HEK293 (cell line): Measurements from ENCODE around the gene RPS6KA2.
"Not testable (repeated sequence)": the region's sequence is repeated elsewhere in the genome, so short reads cannot be mapped to it uniquely, and the experiment has no call there.

Source experiments
- CTCF ChIA-PET: fragments of 350-600 bp; formaldehyde crosslinking; extraction: SDS; loops from one replicate; lab custom pipeline; 2021; ENCODE audit warnings: antibody characterized with exemption; lab: Yijun Ruan, JAX
- POLR2A ChIA-PET: fragments of 300-600 bp; formaldehyde crosslinking; extraction: SDS; loops from one replicate; lab custom pipeline; 2020; ENCODE audit warnings: antibody characterized with exemption, inconsistent platforms; lab: Yijun Ruan, JAX
- H3K27ac ChIP-seq: fragments of 200-500 bp; sonication (Bioruptor generic); 2 replicates; pipeline ENCODE4 v1.5.1; 2014; ENCODE audit warnings: low read depth, low read length, control low read depth, inconsistent platforms; ENCODE audit errors: extremely low read depth
- H3K36me3 ChIP-seq, 2 experiments: fragments of 200-500 bp in 1 of 2; sonication (Bioruptor generic) in 1 of 2; 1 replicate in 1 of 2; 2 replicates in 1 of 2; pipeline ENCODE4 v1.5.1; 2014 to 2017; ENCODE audit warnings: inconsistent platforms in 2 of 2, low read length in 2 of 2; ENCODE audit not compliant: control insufficient read depth in 2 of 2, insufficient read depth in 1 of 2
- H3K4me1 ChIP-seq: fragments of 200-500 bp; sonication (Bioruptor generic); 2 replicates; pipeline ENCODE4 v1.5.1; 2014; ENCODE audit warnings: mild to moderate bottlenecking, low read length, inconsistent platforms; ENCODE audit not compliant: control insufficient read depth, insufficient read depth
- H3K4me3 ChIP-seq: 2 replicates; pipeline ENCODE4 v1.5.1; 2011; ENCODE audit warnings: low read depth, mild to moderate bottlenecking, control low read depth, low read length, moderate library complexity
- H3K9me3 ChIP-seq: fragments of 200-500 bp; sonication (Bioruptor generic); 2 replicates; pipeline ENCODE4 v1.5.1; 2014; ENCODE audit warnings: low read depth, low read length, inconsistent platforms; ENCODE audit not compliant: control insufficient read depth, insufficient read depth
- HIC1 ChIP-seq: fragments of 450-650 bp; formaldehyde crosslinking; IDR thresholded peaks from 2 replicates; pipeline ENCODE4 v1.5.1; 2016; ENCODE audit warnings: missing biosample characterization, missing genetic modification characterization
- REST ChIP-seq: fragments of 450-650 bp; formaldehyde crosslinking; IDR thresholded peaks from 2 replicates; pipeline ENCODE4 v1.5.1; 2016; ENCODE audit warnings: missing biosample characterization, missing genetic modification characterization
- TCF7L2 ChIP-seq: IDR thresholded peaks from 2 replicates; pipeline ENCODE4 v1.6.1; 2011; ENCODE audit warnings: low read depth, mild to moderate bottlenecking, inconsistent platforms, low read length, moderate library complexity, borderline replicate concordance
- ZBTB10 ChIP-seq: fragments of 450-650 bp; formaldehyde crosslinking; IDR thresholded peaks from 2 replicates; pipeline ENCODE4 v1.5.1; 2016; ENCODE audit warnings: missing biosample characterization, missing genetic modification characterization
- ZFP37 ChIP-seq: fragments of 450-650 bp; formaldehyde crosslinking; IDR thresholded peaks from 2 replicates; pipeline ENCODE4 v1.5.1; 2016; ENCODE audit warnings: missing biosample characterization, missing genetic modification characterization
- ZNF112 ChIP-seq: fragments of 450-650 bp; formaldehyde crosslinking; IDR thresholded peaks from 2 replicates; pipeline ENCODE4 v1.5.0; 2017; ENCODE audit warnings: missing biosample characterization, missing genetic modification characterization
- ZNF146 ChIP-seq: fragments of 450-650 bp; formaldehyde crosslinking; IDR thresholded peaks from 2 replicates; pipeline ENCODE4 v1.5.1; 2016; ENCODE audit warnings: missing biosample characterization, missing genetic modification characterization
- ZNF23 ChIP-seq: fragments of 450-650 bp; formaldehyde crosslinking; IDR thresholded peaks from 2 replicates; pipeline ENCODE4 v1.5.1; 2016; ENCODE audit warnings: missing biosample characterization, missing genetic modification characterization, borderline replicate concordance
- ZNF335 ChIP-seq: fragments of 450-650 bp; formaldehyde crosslinking; conservative IDR thresholded peaks from 2 replicates; pipeline ENCODE4 v1.5.1; 2016; ENCODE audit warnings: missing biosample characterization, missing genetic modification characterization
- ZNF433 ChIP-seq: fragments of 450-650 bp; formaldehyde crosslinking; IDR thresholded peaks from 2 replicates; pipeline ENCODE4 v1.5.1; 2016; ENCODE audit warnings: missing biosample characterization, missing genetic modification characterization, low read depth
- ZNF473 ChIP-seq: fragments of 450-650 bp; formaldehyde crosslinking; IDR thresholded peaks from 2 replicates; pipeline ENCODE4 v1.5.1; 2017; ENCODE audit warnings: missing biosample characterization, missing genetic modification characterization
- ZNF521 ChIP-seq: fragments of 450-650 bp; formaldehyde crosslinking; IDR thresholded peaks from 2 replicates; pipeline ENCODE4 v1.5.1; 2017; ENCODE audit warnings: missing biosample characterization, mild to moderate bottlenecking, missing genetic modification characterization
- ZNF544 ChIP-seq: fragments of 450-650 bp; formaldehyde crosslinking; IDR thresholded peaks from 2 replicates; pipeline ENCODE4 v1.5.0; 2017; ENCODE audit warnings: missing biosample characterization, missing genetic modification characterization
- ZNF558 ChIP-seq: fragments of 450-650 bp; formaldehyde crosslinking; IDR thresholded peaks from 2 replicates; pipeline ENCODE4 v1.5.1; 2016; ENCODE audit warnings: missing biosample characterization, missing genetic modification characterization
- ZNF654 ChIP-seq: fragments of 450-650 bp; formaldehyde crosslinking; IDR thresholded peaks from 2 replicates; pipeline ENCODE4 v1.5.1; 2016; ENCODE audit warnings: low read depth, missing biosample characterization, missing genetic modification characterization
- ZNF670 ChIP-seq: fragments of 450-650 bp; formaldehyde crosslinking; IDR thresholded peaks from 2 replicates; pipeline ENCODE4 v1.5.1; 2016; ENCODE audit warnings: missing biosample characterization, missing genetic modification characterization, low read depth
- ZNF776 ChIP-seq: fragments of 450-650 bp; formaldehyde crosslinking; IDR thresholded peaks from 2 replicates; pipeline ENCODE4 v1.5.0; 2017; ENCODE audit warnings: missing biosample characterization, missing genetic modification characterization, borderline replicate concordance
- ZNF777 ChIP-seq: fragments of 450-650 bp; formaldehyde crosslinking; IDR thresholded peaks from 2 replicates; pipeline ENCODE4 v1.5.1; 2017; ENCODE audit warnings: missing biosample characterization, missing genetic modification characterization, borderline replicate concordance
- ZSCAN23 ChIP-seq: fragments of 450-650 bp; formaldehyde crosslinking; IDR thresholded peaks from 2 replicates; pipeline ENCODE4 v1.5.1; 2016; ENCODE audit warnings: missing biosample characterization, missing genetic modification characterization

RPS6KA2 gene

GRCh38 chr6:166387642-166388289, 239.3 kb downstream of the RPS6KA2 start:
- H3K4me1 ChIP-seq: no peaks in the 10 kb centered on the region
- no peak for TF ChIP-seq TCF7L2
- TF ChIP-seq ZNF670: no peak
- no peak for TF ChIP-seq ZNF777 (tag by site-specific recombination)
- TF ChIP-seq ZNF473 (tag by site-specific recombination): no peak
- TF ChIP-seq ZSCAN23 (tag by site-specific recombination): no peak
- no peak for TF ChIP-seq ZNF776 (tag by site-specific recombination)
- no peak for TF ChIP-seq HIC1
- TF ChIP-seq ZNF521 (tag by site-specific recombination): no peak
- TF ChIP-seq ZNF654: no peak
- no peak for TF ChIP-seq ZNF146
- TF ChIP-seq REST (tag by site-specific recombination): no peak
- TF ChIP-seq, all 188 proteins: peak for 0
- ChIA-PET POLR2A (no interaction called here), CTCF (interaction anchor here (0.6 to 4.0 kb wide), 4 partner anchors 12 to 182 kb away, joined by 3 to 27 read pairs (median 5); no protein-coding TSS in a partner anchor)
- H3K9me3 ChIP-seq: no peaks in the 10 kb centered on the region
- no peaks in the 10 kb centered on the region for H3K36me3 ChIP-seq
- H3K27ac ChIP-seq: no peak overlapping the region
- no peak overlapping the region for H3K4me3 ChIP-seq

DNA sequence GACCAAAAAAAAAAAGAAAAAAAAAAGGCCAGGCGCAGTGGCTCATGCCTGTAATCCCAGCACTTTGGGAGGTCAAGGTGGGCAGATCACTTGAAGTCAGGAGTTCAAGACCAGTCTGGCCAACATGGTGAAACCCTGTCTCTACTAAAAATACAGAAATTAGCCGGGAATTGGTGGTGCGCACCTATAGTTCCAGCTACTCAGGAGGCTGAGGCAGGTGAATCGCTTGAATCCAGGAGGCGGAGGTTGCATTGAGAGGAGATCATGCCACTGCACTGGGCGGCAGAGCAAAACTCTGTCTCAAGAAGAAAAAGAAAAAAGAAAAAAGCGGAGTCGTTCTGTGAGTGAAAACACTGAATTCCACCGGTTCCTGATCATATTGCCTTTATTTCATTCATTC, 240.0 kb downstream of the RPS6KA2 start:
- POLR2A ChIA-PET, H3K27ac ChIP-seq, H3K36me3 ChIP-seq, H3K9me3 ChIP-seq, H3K4me1 ChIP-seq, H3K4me3 ChIP-seq: not testable (repeated sequence)
- CTCF ChIA-PET: interaction anchor here (0.6 to 4.0 kb wide), 3 partner anchors 11 to 183 kb away, joined by 3 to 27 read pairs (median 4); no protein-coding TSS in a partner anchor

DNA sequence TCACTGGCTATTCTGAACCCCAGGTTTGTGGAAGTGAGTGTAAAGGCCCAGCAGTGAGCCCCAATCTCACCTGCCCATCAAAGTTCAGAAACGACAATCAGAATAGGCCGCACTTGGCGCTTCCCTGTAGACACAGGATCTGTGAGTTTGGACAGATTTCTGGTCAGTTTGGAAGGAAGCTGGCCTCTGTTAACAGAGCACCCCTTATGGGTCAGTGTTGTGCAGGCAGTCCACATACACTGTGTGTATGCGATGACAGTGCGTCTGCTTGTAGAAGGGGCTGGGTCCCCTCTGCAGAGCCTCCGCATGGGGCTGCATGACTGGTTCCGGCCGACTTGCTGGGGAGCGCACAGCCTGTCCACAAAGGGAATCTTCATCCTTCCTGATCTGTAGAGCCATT, 240.9 kb downstream of the RPS6KA2 start:
- no peak overlapping the region for H3K4me3 ChIP-seq
- no peak overlapping the region for H3K27ac ChIP-seq
- H3K4me1 ChIP-seq: 0 out of 2 replicates have a peak, but pooled peaks cover 2% of the 10 kb centered on the region
- TF ChIP-seq ZNF23 (tag by site-specific recombination) (no peak), ZNF112 (no peak), ZNF433 (tag by site-specific recombination) (no peak), HIC1 (no peak), ZNF335 (tag by site-specific recombination) (no peak), ZNF558 (tag by site-specific recombination) (no peak), ZFP37 (tag by site-specific recombination) (no peak), ZNF544 (no peak), ZBTB10 (tag by site-specific recombination) (no peak), ZNF473 (tag by site-specific recombination) (no peak)
- no peaks in the 10 kb centered on the region for H3K9me3 ChIP-seq
- CTCF ChIA-PET: interaction anchor here (0.6 to 1.9 kb wide), 2 partner anchors 17 to 29 kb away, joined by 3 read pairs; no protein-coding TSS in a partner anchor
- H3K36me3 ChIP-seq: no peaks in the 10 kb centered on the region
- POLR2A ChIA-PET: no interaction called here
